IgD-negative memory B cell (primary cell): ENCODE results near the gene CCDC116. TPM values are rescaled to one million over a fixed set of nuclear protein-coding genes. Genes with fewer than 3 reads are reported as not detected.
A peak's percentile ranks its signal among the peaks of the same experiment; 100 is the strongest.
"Not testable (repeated sequence)": the region's sequence is repeated elsewhere in the genome, so short reads cannot be mapped to it uniquely, and the experiment has no call there.

ENCODE experiments used
- H3K27ac Mint-ChIP-seq, 3 donors: one replicate each; pipeline ENCODE4 v1.8.0; 2020 to 2022; ENCODE audit warnings: mild to moderate bottlenecking in 3 of 3, mixed read lengths in 3 of 3, moderate library complexity in 1 of 3
- H3K27me3 Mint-ChIP-seq: one replicate; pipeline ENCODE4 v1.8.0; 2021; ENCODE audit warnings: mixed read lengths
- H3K36me3 Mint-ChIP-seq: one replicate; pipeline ENCODE4 v1.8.0; 2020; ENCODE audit warnings: mild to moderate bottlenecking, mixed read lengths
- H3K4me1 Mint-ChIP-seq, 3 donors: one replicate each; pipeline ENCODE4 v1.8.0; 2020 to 2022; ENCODE audit warnings: mixed read lengths in 3 of 3, mild to moderate bottlenecking in 1 of 3
- H3K4me3 Mint-ChIP-seq, 4 donors: one replicate each; pipeline ENCODE4 v1.8.0; 2020 to 2022; ENCODE audit warnings: mild to moderate bottlenecking in 4 of 4, mixed read lengths in 4 of 4, moderate library complexity in 3 of 4
- H3K9me3 Mint-ChIP-seq, 3 donors: one replicate each; pipeline ENCODE4 v1.8.0; 2020 to 2021; ENCODE audit warnings: mixed read lengths in 3 of 3, mild to moderate bottlenecking in 1 of 3
- polyA plus RNA-seq: library from polyadenylated mRNA; unstranded; fragments of 300-500 nt; fragmentation: Illumina TruSeq; gene quantifications from one replicate; pipeline ENCODE4 v1.2.3, GENCODE V29; 2021

The CCDC116 gene
- 0.11 TPM for polyA plus RNA-seq

- Mint-ChIP-seq H3K4me3 (peak within 1 kb of the TSS in 3 of 4 donors; percentile 45 to 96 (median 46)), H3K4me1 (peaks cover 12 to 26% (median 17%) of the 10 kb centered on the region in 3 donors), H3K9me3 (peaks cover 0 to 1% (median 0%) of the 10 kb centered on the region in 3 donors), H3K27me3 (no peaks in the 10 kb centered on the region), H3K27ac (peak within 1 kb of the TSS; percentile 80 to 96 (median 91)), H3K36me3 (no peaks in the 10 kb centered on the region)
Observed at GRCh38 chr22:21632237-21632895, at the start of gene CCDC116. Gene CCDC116 (plus strand): TSS chr22:21632760. CDS start chr22:21633182, 422 bp downstream.

- Mint-ChIP-seq H3K36me3 (peaks cover 3% of the 10 kb centered on the region), H3K27ac (peak overlapping the region; percentile 69 to 83 (median 83)), H3K27me3 (no peaks in the 10 kb centered on the region), H3K9me3 (no peaks in the 10 kb centered on the region), H3K4me1 (peaks cover 38 to 43% (median 39%) of the 10 kb centered on the region in 3 donors), H3K4me3 (no peak overlapping the region)
Observed at GRCh38 chr22:21582801-21583740, 49.5 kb upstream of the CCDC116 start.

- Mint-ChIP-seq H3K9me3 (no peaks in the 10 kb centered on the region), H3K27me3 (no peaks in the 10 kb centered on the region), H3K4me1 (peaks cover 32 to 38% (median 33%) of the 10 kb centered on the region in 3 donors), H3K27ac (peak overlapping the region in 1 of 3 donors; percentile 78), H3K4me3 (no peak overlapping the region), H3K36me3 (peaks cover 3% of the 10 kb centered on the region)
Observed at GRCh38 chr22:21585389-21585788, 47.2 kb upstream of the CCDC116 start.

- Mint-ChIP-seq H3K27ac (peak overlapping the region; percentile 40 to 94 (median 57)), H3K36me3 (peaks cover 5% of the 10 kb centered on the region), H3K4me1 (peaks cover 39 to 45% (median 40%) of the 10 kb centered on the region in 3 donors), H3K9me3 (no peaks in the 10 kb centered on the region), H3K4me3 (peak overlapping the region; percentile 2 to 85 (median 67)), H3K27me3 (no peaks in the 10 kb centered on the region)
Observed at GRCh38 chr22:21587803-21588611, 44.6 kb upstream of the CCDC116 start.

- no peaks in the 10 kb centered on the region for H3K9me3 Mint-ChIP-seq
- H3K27ac Mint-ChIP-seq: peak overlapping the region in 2 of 3 donors; percentile 4 to 31
- peak overlapping the region in 1 of 4 donors; percentile 45 for H3K4me3 Mint-ChIP-seq
- no peaks in the 10 kb centered on the region for H3K27me3 Mint-ChIP-seq
- H3K36me3 Mint-ChIP-seq: peaks cover 5% of the 10 kb centered on the region
- peaks cover 42 to 47% (median 44%) of the 10 kb centered on the region in 3 donors for H3K4me1 Mint-ChIP-seq
Observed at GRCh38 chr22:21589396-21589795, 43.2 kb upstream of the CCDC116 start.

GRCh38 chr22:21590809-21591641 lies 41.5 kb upstream of the CCDC116 start:
- H3K9me3 Mint-ChIP-seq: no peaks in the 10 kb centered on the region
- H3K4me3 Mint-ChIP-seq: peak overlapping the region in 3 of 4 donors; percentile 35 to 74 (median 46)

GRCh38 chr22:21591695-21592094 lies 40.9 kb upstream of the CCDC116 start:
- Mint-ChIP-seq H3K4me3 (peak overlapping the region in 1 of 4 donors; percentile 73), H3K9me3 (no peaks in the 10 kb centered on the region)

More at GRCh38 chr22:21590809-21591641, 41.5 kb upstream of the CCDC116 start:
- peaks cover 37 to 41% (median 39%) of the 10 kb centered on the region in 3 donors for H3K4me1 Mint-ChIP-seq
- peaks cover 1% of the 10 kb centered on the region for H3K36me3 Mint-ChIP-seq
- H3K27me3 Mint-ChIP-seq: no peaks in the 10 kb centered on the region
- H3K27ac Mint-ChIP-seq: peak overlapping the region; percentile 78 to 83 (median 83)

GRCh38 chr22:21592422-21592821 lies 40.1 kb upstream of the CCDC116 start:
- H3K4me1 Mint-ChIP-seq: peaks cover 34 to 39% (median 36%) of the 10 kb centered on the region in 3 donors
- peak overlapping the region in 1 of 4 donors; percentile 63 for H3K4me3 Mint-ChIP-seq
- peaks cover 1% of the 10 kb centered on the region for H3K36me3 Mint-ChIP-seq
- no peaks in the 10 kb centered on the region for H3K9me3 Mint-ChIP-seq
- no peaks in the 10 kb centered on the region for H3K27me3 Mint-ChIP-seq
- no peak overlapping the region for H3K27ac Mint-ChIP-seq

More at GRCh38 chr22:21591695-21592094, 40.9 kb upstream of the CCDC116 start:
- Mint-ChIP-seq H3K27ac (peak overlapping the region in 1 of 3 donors; percentile 78), H3K36me3 (peaks cover 1% of the 10 kb centered on the region), H3K4me1 (peaks cover 37 to 41% (median 39%) of the 10 kb centered on the region in 3 donors), H3K27me3 (no peaks in the 10 kb centered on the region)

- H3K9me3 Mint-ChIP-seq: no peaks in the 10 kb centered on the region
- no peak overlapping the region for H3K4me3 Mint-ChIP-seq
- H3K27me3 Mint-ChIP-seq: no peaks in the 10 kb centered on the region
- peak overlapping the region in 1 of 3 donors; percentile 71 for H3K27ac Mint-ChIP-seq
- peaks cover 1% of the 10 kb centered on the region for H3K36me3 Mint-ChIP-seq
- peaks cover 28 to 34% (median 30%) of the 10 kb centered on the region in 3 donors for H3K4me1 Mint-ChIP-seq
Observed at GRCh38 chr22:21593406-21594232, 38.9 kb upstream of the CCDC116 start.

- Mint-ChIP-seq H3K4me3 (no peak overlapping the region), H3K9me3 (no peaks in the 10 kb centered on the region), H3K27ac (no peak overlapping the region), H3K36me3 (peaks cover 3% of the 10 kb centered on the region), H3K4me1 (peaks cover 25 to 32% (median 29%) of the 10 kb centered on the region in 3 donors), H3K27me3 (no peaks in the 10 kb centered on the region)
Observed at GRCh38 chr22:21594865-21595452, 37.6 kb upstream of the CCDC116 start.

- H3K4me3 Mint-ChIP-seq, H3K36me3 Mint-ChIP-seq, H3K27ac Mint-ChIP-seq, H3K27me3 Mint-ChIP-seq, H3K9me3 Mint-ChIP-seq: not testable (repeated sequence)
- peaks cover 14 to 22% (median 20%) of the 10 kb centered on the region in 3 donors for H3K4me1 Mint-ChIP-seq
Observed at GRCh38 chr22:21596356-21597135, 36.0 kb upstream of the CCDC116 start.

GRCh38 chr22:21598302-21598701 lies 34.3 kb upstream of the CCDC116 start:
- no peak overlapping the region for H3K4me3 Mint-ChIP-seq
- peak overlapping the region in 1 of 3 donors; percentile 39 for H3K27ac Mint-ChIP-seq
- H3K4me1 Mint-ChIP-seq: peaks cover 18 to 23% (median 21%) of the 10 kb centered on the region in 3 donors
- H3K36me3 Mint-ChIP-seq: peaks cover 2% of the 10 kb centered on the region
- no peaks in the 10 kb centered on the region for H3K27me3 Mint-ChIP-seq
- H3K9me3 Mint-ChIP-seq: no peaks in the 10 kb centered on the region
